ENCODE results near the gene PEX26.

The PEX26 gene

DNA sequence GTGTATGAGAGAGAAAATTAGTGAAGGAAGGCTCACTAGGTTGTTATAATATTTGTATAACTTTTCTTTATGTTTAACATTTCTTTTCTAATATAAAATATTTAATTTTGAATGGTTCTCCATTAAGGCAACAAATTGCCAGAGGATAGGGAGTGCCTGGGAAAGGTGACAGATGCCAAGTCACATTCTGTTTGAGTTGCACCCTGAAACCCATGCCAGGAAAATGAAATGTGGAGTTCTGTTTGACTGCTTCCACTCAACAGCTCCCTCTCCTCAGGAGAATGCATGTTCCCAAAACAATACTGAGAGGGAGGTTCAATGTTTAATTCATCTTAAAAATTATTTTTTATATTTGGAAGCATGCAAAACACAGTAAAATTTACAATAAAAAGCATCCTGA, 66.3 kb downstream of the PEX26 start:
- H3K4me3 ChIP-seq (replicated peaks; ENCODE audit: low read depth, low read length): no peak overlapping the region
- DNase-seq (ENCODE audit: extremely low read depth, insufficient read length): no peak
- TF ChIP-seq, protein P1, sequence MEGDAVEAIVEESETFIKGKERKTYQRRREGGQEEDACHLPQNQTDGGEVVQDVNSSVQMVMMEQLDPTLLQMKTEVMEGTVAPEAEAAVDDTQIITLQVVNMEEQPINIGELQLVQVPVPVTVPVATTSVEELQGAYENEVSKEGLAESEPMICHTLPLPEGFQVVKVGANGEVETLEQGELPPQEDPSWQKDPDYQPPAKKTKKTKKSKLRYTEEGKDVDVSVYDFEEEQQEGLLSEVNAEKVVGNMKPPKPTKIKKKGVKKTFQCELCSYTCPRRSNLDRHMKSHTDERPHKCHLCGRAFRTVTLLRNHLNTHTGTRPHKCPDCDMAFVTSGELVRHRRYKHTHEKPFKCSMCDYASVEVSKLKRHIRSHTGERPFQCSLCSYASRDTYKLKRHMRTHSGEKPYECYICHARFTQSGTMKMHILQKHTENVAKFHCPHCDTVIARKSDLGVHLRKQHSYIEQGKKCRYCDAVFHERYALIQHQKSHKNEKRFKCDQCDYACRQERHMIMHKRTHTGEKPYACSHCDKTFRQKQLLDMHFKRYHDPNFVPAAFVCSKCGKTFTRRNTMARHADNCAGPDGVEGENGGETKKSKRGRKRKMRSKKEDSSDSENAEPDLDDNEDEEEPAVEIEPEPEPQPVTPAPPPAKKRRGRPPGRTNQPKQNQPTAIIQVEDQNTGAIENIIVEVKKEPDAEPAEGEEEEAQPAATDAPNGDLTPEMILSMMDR (IDR thresholded peaks at IDR 0.05; ENCODE audit: insufficient read depth, low read length, poor library complexity, severe bottlenecking): no peak
- H3K36me3 ChIP-seq (ENCODE audit: control insufficient read depth, insufficient read depth, low read length): no peaks in the 10 kb centered on the region
- H3K27me3 ChIP-seq (replicated peaks; ENCODE audit: control insufficient read depth, insufficient read depth, low read length): no peaks in the 10 kb centered on the region

DNA sequence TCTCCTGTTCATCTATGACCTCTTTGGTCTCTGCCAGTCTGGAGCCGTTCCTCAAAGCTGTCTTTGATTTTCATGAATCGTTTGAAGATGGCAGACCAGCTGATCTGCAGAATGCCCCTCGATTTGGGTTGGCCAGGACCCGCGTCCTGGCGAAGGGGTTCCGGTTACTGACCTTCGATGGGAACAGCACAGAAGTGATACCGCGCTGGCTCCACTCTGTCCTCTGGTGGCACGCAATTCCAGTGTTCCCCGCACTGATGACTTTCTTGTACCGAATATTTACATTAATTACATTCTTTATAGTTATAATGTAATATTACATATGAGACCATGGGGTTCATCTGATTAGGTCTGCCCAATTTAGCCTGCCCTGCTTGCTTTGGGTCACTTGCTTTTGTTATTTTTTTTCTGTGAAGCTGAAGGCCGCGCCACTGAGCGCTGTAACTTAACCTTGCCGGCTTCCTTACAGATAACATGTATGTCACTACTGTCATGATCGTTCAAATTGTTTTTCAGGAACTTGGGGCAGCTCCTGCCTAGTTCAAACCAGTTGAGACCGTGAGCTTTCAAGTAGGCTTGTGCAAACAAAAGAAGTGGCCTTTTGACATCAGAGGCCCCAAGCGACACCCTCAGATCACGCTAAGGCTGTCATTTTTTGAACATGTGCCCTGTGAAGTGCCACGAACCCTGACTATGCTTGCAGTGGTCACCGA, 68.0 kb downstream of the PEX26 start:
- TF ChIP-seq, protein P1 (IDR thresholded peaks at IDR 0.05; ENCODE audit: insufficient read depth, low read length, poor library complexity, severe bottlenecking): no peak

DNA sequence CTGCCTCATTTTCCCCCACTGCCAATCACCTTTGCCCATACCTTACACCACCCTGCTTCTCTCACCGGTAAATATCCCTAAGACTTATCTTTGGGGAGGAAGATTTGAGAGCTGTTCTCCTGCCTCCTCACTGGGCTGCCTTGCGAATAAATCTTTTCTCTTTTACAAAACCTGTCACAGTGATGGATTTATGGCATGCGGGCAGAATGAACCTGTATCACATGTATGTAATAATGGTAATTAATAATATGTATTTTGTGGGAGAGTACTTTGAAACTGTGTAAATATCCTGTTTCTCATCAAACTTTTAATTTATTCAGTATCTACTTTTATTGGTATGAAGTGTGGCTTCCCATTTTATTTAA, 68.6 kb downstream of the PEX26 start:
- TF ChIP-seq, protein P1 (IDR thresholded peaks at IDR 0.05; ENCODE audit: insufficient read depth, low read length, poor library complexity, severe bottlenecking): no peak

More for the DNA sequence above, 68.0 kb downstream of the PEX26 start:
- DNase-seq (ENCODE audit: extremely low read depth, insufficient read length): no peak
- Histone ChIP-seq H3K4me3 (replicated peaks; ENCODE audit: low read depth, low read length) (no peak overlapping the region), H3K27me3 (replicated peaks; ENCODE audit: control insufficient read depth, insufficient read depth, low read length) (no peaks in the 10 kb centered on the region), H3K36me3 (ENCODE audit: control insufficient read depth, insufficient read depth, low read length) (no peaks in the 10 kb centered on the region)

DNA sequence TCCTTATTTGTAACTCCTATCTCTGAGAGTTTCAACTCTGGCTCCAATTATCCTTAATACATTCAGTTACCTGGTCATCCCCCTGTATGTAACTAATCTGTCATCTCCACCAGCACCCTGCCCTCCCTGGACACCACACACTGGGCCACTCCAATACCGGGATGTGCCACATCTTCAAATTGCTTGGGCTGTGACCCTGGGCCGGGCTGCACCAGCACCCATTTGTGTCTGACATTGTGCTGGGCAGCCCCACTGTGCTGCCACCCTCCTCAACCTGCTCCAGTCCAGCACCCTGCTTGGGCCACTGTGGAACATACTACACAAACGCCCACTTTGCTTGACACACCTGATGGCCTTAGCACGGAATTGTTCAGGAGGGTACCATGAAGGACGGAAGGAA, 70.0 kb downstream of the PEX26 start:
- TF ChIP-seq, protein P1 (IDR thresholded peaks at IDR 0.05; ENCODE audit: insufficient read depth, low read length, poor library complexity, severe bottlenecking): no peak
- H3K27me3 ChIP-seq (replicated peaks; ENCODE audit: control insufficient read depth, insufficient read depth, low read length): no peaks in the 10 kb centered on the region
- no peaks in the 10 kb centered on the region for H3K36me3 ChIP-seq (ENCODE audit: control insufficient read depth, insufficient read depth, low read length)
- no peak for DNase-seq (ENCODE audit: extremely low read depth, insufficient read length)
- H3K4me3 ChIP-seq (replicated peaks; ENCODE audit: low read depth, low read length): no peak overlapping the region

More for the DNA sequence above, 68.6 kb downstream of the PEX26 start:
- Histone ChIP-seq H3K27me3 (replicated peaks; ENCODE audit: control insufficient read depth, insufficient read depth, low read length) (no peaks in the 10 kb centered on the region), H3K36me3 (ENCODE audit: control insufficient read depth, insufficient read depth, low read length) (no peaks in the 10 kb centered on the region), H3K4me3 (replicated peaks; ENCODE audit: low read depth, low read length) (no peak overlapping the region)
- no peak for DNase-seq (ENCODE audit: extremely low read depth, insufficient read length)

DNA sequence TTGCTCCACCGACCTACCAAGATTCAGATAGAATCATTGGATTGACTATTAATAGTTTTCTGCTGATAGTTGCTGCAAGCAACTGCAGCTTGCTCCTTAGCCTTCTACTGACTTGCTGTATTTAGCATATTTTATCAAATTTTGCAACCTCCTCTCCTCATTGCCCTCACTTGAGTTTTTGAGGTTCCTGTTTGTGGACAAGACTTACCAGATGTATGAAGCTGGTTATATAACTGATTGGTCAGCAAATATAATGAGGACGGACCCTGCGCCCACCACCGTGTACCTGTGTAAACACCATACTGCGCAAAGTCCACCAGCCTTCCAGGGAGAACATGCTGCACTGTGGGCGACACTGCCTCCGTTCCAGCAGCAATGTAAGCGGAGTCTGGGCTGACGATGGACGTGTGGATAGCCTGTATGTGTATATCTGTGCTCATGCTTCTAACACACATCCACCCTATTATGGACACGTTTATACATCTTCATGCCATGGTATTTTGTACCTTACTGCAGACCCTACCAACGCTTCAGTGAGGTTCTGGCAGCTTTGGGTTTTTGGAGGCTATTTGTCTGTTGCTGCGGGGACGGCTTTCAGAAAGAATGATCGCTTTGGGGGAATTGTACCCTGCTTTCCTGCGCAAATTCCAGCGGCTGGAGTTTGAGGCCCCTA, 70.6 kb downstream of the PEX26 start:
- H3K4me3 ChIP-seq (replicated peaks; ENCODE audit: low read depth, low read length): no peak overlapping the region
- DNase-seq (ENCODE audit: extremely low read depth, insufficient read length): no peak
- no peaks in the 10 kb centered on the region for H3K27me3 ChIP-seq (replicated peaks; ENCODE audit: control insufficient read depth, insufficient read depth, low read length)
- no peaks in the 10 kb centered on the region for H3K36me3 ChIP-seq (ENCODE audit: control insufficient read depth, insufficient read depth, low read length)
- TF ChIP-seq, protein P1 (IDR thresholded peaks at IDR 0.05; ENCODE audit: insufficient read depth, low read length, poor library complexity, severe bottlenecking): no peak

All from GM06990 (cell line).